GM23338 (cell line): ENCODE data around the gene OSBPL1A. TPM values are rescaled to one million over a fixed set of nuclear protein-coding genes. Genes with fewer than 3 reads are reported as not detected.
"Not testable (repeated sequence)": the region's sequence is repeated elsewhere in the genome, so short reads cannot be mapped to it uniquely, and the experiment has no call there.

ENCODE experiments used
- ATAC-seq: fragments of 200-7000 bp; cut with Tn5 transposase; 3 replicates; pipeline ENCODE4 v1.9.1; 2020
- DNase-seq: peaks from one replicate; pipeline ENCODE4 v3.0.0-alpha.2; 2015; ENCODE audit warnings: low spot score
- H2AFZ ChIP-seq: fragments of 200-600 bp; sonication (generic); 2 replicates; pipeline ENCODE4 v1.8.0; 2016; ENCODE audit warnings: antibody characterized with exemption, mild to moderate bottlenecking, moderate library complexity
- H3F3A ChIP-seq: fragments of 200-600 bp; sonication (generic); replicated peaks from 2 replicates; pipeline ENCODE4 v1.8.0; 2017; ENCODE audit warnings: antibody characterized with exemption, mixed run types, low read depth
- H3K27ac ChIP-seq: fragments of 200-600 bp; sonication (generic); 2 replicates; pipeline ENCODE4 v1.6.1; 2016; ENCODE audit warnings: low read depth
- H3K27me3 ChIP-seq: fragments of 200-600 bp; sonication (generic); 2 replicates; pipeline ENCODE4 v1.8.0; 2016; ENCODE audit warnings: mild to moderate bottlenecking, mixed run types, moderate library complexity; ENCODE audit not compliant: insufficient read depth
- H3K36me3 ChIP-seq: fragments of 200-600 bp; sonication (generic); 2 replicates; pipeline ENCODE4 v1.8.0; 2016; ENCODE audit warnings: mild to moderate bottlenecking; ENCODE audit not compliant: insufficient read depth
- H3K4me1 ChIP-seq: fragments of 200-600 bp; sonication (generic); 2 replicates; pipeline ENCODE4 v1.8.0; 2016; ENCODE audit warnings: mild to moderate bottlenecking, moderate library complexity; ENCODE audit not compliant: insufficient read depth
- H3K4me2 ChIP-seq: fragments of 200-600 bp; sonication (generic); 2 replicates; pipeline ENCODE4 v1.7.1; 2017; ENCODE audit warnings: mixed run types
- H3K4me3 ChIP-seq: fragments of 200-600 bp; sonication (generic); 2 replicates; pipeline ENCODE4 v1.6.1; 2016; ENCODE audit warnings: mixed run types
- H3K79me2 ChIP-seq: fragments of 200-600 bp; sonication (generic); replicated peaks from 2 replicates; pipeline ENCODE4 v1.8.0; 2017; ENCODE audit warnings: mild to moderate bottlenecking; ENCODE audit not compliant: insufficient read depth
- H3K9me2 ChIP-seq: fragments of 200-600 bp; sonication (generic); 2 replicates; pipeline ENCODE4 v1.8.0; 2017; ENCODE audit not compliant: insufficient read depth
- H4K20me1 ChIP-seq: fragments of 200-600 bp; sonication (generic); replicated peaks from 2 replicates; pipeline ENCODE4 v1.8.0; 2017; ENCODE audit warnings: mild to moderate bottlenecking; ENCODE audit not compliant: insufficient read depth
- H3K27ac Mint-ChIP-seq: 2 replicates; pipeline ENCODE4 v1.8.0; 2020; ENCODE audit warnings: inconsistent platforms, mild to moderate bottlenecking, moderate library complexity, mixed read lengths
- H3K27me3 Mint-ChIP-seq: 3 replicates; pipeline ENCODE4 v1.8.0; 2022; ENCODE audit warnings: low read depth, mild to moderate bottlenecking, moderate library complexity, mixed read lengths, inconsistent platforms; ENCODE audit not compliant: insufficient read depth, poor library complexity
- H3K36me3 Mint-ChIP-seq: 3 replicates; pipeline ENCODE4 v1.8.0; 2021; ENCODE audit warnings: low read depth, mild to moderate bottlenecking, inconsistent platforms, moderate library complexity, mixed read lengths
- H3K4me1 Mint-ChIP-seq: 3 replicates; pipeline ENCODE4 v1.8.0; 2020; ENCODE audit warnings: mild to moderate bottlenecking, inconsistent platforms, mixed read lengths
- H3K4me3 Mint-ChIP-seq: 3 replicates; pipeline ENCODE4 v1.8.0; 2021; ENCODE audit warnings: moderate library complexity, mild to moderate bottlenecking, inconsistent platforms, mixed read lengths
- H3K9me3 Mint-ChIP-seq: 3 replicates; pipeline ENCODE4 v1.8.0; 2020; ENCODE audit warnings: moderate library complexity, mild to moderate bottlenecking, inconsistent platforms, mixed read lengths
- EZH2phosphoT487 ChIP-seq: fragments of 200-600 bp; sonication (generic); IDR thresholded peaks from one replicate; pipeline ENCODE4 v1.8.1; 2018; ENCODE audit warnings: antibody characterized with exemption; ENCODE audit not compliant: unreplicated experiment
- JUNB ChIP-seq: IDR thresholded peaks from one replicate; pipeline ENCODE4 v1.6.1; 2016; ENCODE audit warnings: antibody characterized with exemption; ENCODE audit not compliant: unreplicated experiment
- NANOG ChIP-seq: IDR thresholded peaks from 2 replicates; pipeline ENCODE4 v1.6.1; 2016; ENCODE audit warnings: antibody characterized with exemption, borderline replicate concordance
- STAT1 ChIP-seq: IDR thresholded peaks from one replicate; pipeline ENCODE4 v1.6.1; 2016; ENCODE audit warnings: antibody characterized with exemption; ENCODE audit not compliant: unreplicated experiment
- ZNF114 ChIP-seq: fragments of 250-450 bp; sonication (Bioruptor Pico); IDR thresholded peaks from 2 replicates; pipeline ENCODE4 v1.5.0; 2020; ENCODE audit warnings: mild to moderate bottlenecking, moderate library complexity
- ZNF331 ChIP-seq: fragments of 250-450 bp; sonication (Bioruptor Pico); IDR thresholded peaks from 2 replicates; pipeline ENCODE4 v1.5.0; 2020; ENCODE audit warnings: low read depth, mild to moderate bottlenecking, moderate library complexity
- polyA plus RNA-seq: library from polyadenylated mRNA; unstranded; fragments of >200 nt; fragmentation: Nextera tagmentation; extraction: Ambion mirVana; gene quantifications from 2 replicates; pipeline ENCODE4 v1.2.1, GENCODE V29; 2016
- total RNA-seq: library from RNA; depleted of rRNA; stranded (reverse); fragments of >200 nt; shearing (Covaris generic); gene quantifications from 2 replicates; pipeline ENCODE4 v1.2.3, GENCODE V29; 2014
- TF ChIP-seq, protein P1 (sequence below): IDR thresholded peaks from 2 replicates; pipeline ENCODE4 v1.6.1; 2016; ENCODE audit warnings: antibody characterized with exemption
- TF ChIP-seq, protein P2 (sequence below), 2 experiments: fragments of 200-600 bp in 1 of 2; sonication (generic) in 1 of 2; conservative IDR thresholded peaks; 2 replicates each; pipeline versions ENCODE4 v1.5.1 to v1.6.1; 2016 to 2017; ENCODE audit warnings: antibody characterized with exemption in 2 of 2, low read depth in 2 of 2, mild to moderate bottlenecking in 2 of 2, moderate library complexity in 1 of 2

Gene OSBPL1A
- total and polyA plus RNA-seq, 2 experiments from 2014 or later = 55.6 to 71.4 TPM

DNA sequence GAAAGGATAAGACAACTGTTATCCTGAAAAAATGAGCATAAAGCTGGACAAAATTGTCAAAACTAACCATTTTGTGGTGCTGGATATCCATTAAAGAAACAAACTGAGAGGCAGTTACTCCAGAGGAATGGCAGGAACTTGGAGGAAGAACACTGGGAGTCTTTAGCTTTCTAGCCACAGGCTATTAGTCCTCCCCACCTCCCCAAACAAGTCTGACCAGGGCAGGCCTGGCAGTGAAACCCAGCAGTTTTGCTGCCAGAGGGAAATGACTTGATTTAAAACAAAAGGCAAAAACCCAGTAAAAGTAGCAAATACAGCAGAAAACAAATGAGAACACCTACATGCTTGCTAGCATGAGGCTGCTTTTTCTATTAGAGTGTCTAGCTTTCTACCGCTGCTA is 34.9 kb downstream of the OSBPL1A start:
- Histone ChIP-seq H3K27me3 (no peaks in the 10 kb centered on the region), H3K4me2 (no peak overlapping the region), H3K36me3 (peaks cover 19% of the 10 kb centered on the region), H3K9me2 (no peaks in the 10 kb centered on the region), H3K79me2 (no peaks in the 10 kb centered on the region), H4K20me1 (peaks cover 7% of the 10 kb centered on the region; the same call in 1 of the 2 replicates), H3K4me3 (no peak overlapping the region), H3K4me1 (peaks cover 5% of the 10 kb centered on the region; the same call in 1 of the 2 replicates), H3K27ac (peak overlapping the region; percentile 77), H2AFZ (no peak overlapping the region), H3F3A (no peaks in the 10 kb centered on the region)
- Mint-ChIP-seq H3K4me3 (no peak overlapping the region), H3K36me3 (peaks cover 43% of the 10 kb centered on the region), H3K4me1 (peaks cover 26% of the 10 kb centered on the region), H3K27ac (peak overlapping the region; percentile 92), H3K27me3 (peaks cover 8% of the 10 kb centered on the region), H3K9me3 (no peaks in the 10 kb centered on the region)
- peak; percentile 42 for ATAC-seq
- no peak for DNase-seq
- TF ChIP-seq STAT1 (no peak), ZNF331 (CRISPR knock-in tag) (no peak), JUNB (no peak), ZNF114 (CRISPR knock-in tag) (no peak), EZH2phosphoT487 (no peak), NANOG (no peak)
- TF ChIP-seq, protein P1, sequence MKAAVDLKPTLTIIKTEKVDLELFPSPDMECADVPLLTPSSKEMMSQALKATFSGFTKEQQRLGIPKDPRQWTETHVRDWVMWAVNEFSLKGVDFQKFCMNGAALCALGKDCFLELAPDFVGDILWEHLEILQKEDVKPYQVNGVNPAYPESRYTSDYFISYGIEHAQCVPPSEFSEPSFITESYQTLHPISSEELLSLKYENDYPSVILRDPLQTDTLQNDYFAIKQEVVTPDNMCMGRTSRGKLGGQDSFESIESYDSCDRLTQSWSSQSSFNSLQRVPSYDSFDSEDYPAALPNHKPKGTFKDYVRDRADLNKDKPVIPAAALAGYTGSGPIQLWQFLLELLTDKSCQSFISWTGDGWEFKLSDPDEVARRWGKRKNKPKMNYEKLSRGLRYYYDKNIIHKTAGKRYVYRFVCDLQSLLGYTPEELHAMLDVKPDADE = no peak

DNA sequence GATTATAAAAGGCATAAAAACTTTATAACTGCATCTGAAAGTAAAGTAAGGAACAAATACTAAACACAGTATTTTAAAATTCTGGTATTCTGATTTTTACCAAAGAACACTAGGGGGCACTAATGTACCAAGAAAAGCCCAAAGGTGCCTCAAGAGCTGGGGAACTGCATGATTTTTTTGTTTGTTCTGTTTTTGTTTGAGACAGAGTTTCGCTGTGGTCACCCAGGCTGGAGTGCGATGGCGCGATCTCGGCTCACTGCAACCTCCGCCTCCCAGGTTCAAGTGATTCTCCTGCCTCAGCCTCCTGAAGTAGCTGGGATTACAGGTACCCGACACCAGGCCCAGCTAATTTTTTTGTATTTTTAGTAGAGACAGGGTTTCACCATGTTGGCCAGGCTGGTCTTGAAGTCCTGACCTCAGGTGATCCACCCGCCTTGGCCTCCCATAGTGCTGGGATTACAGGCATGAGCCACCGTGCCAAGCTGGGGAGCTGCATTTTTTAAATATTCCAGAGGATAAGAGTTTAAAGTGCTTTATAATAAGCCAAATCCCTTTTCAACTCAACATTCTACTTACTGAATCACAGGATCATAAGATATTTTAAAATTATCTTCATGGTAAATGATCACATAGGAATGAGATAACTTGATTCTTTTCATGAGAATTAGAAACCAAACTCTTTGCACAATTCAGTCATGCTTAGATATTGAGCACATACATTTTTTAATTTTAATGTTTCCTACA is 37.7 kb downstream of the OSBPL1A start:
- not testable (repeated sequence) for H3K9me3 Mint-ChIP-seq, H4K20me1 ChIP-seq, H3K79me2 ChIP-seq, H3K9me2 ChIP-seq, H3K4me3 ChIP-seq, H2AFZ ChIP-seq, H3K36me3 ChIP-seq, H3K27me3 ChIP-seq, H3K27me3 Mint-ChIP-seq, H3K4me2 ChIP-seq, H3F3A ChIP-seq, H3K4me3 Mint-ChIP-seq
- Histone ChIP-seq H3K27ac (peak overlapping the region; percentile 2), H3K4me1 (peaks cover 11% of the 10 kb centered on the region; the same call in 1 of the 2 replicates)
- Mint-ChIP-seq H3K4me1 (peaks cover 40% of the 10 kb centered on the region), H3K36me3 (peaks cover 24% of the 10 kb centered on the region), H3K27ac (peak overlapping the region; percentile 88; the same call in 1 of the 2 replicates)
- TF ChIP-seq, protein P2, sequence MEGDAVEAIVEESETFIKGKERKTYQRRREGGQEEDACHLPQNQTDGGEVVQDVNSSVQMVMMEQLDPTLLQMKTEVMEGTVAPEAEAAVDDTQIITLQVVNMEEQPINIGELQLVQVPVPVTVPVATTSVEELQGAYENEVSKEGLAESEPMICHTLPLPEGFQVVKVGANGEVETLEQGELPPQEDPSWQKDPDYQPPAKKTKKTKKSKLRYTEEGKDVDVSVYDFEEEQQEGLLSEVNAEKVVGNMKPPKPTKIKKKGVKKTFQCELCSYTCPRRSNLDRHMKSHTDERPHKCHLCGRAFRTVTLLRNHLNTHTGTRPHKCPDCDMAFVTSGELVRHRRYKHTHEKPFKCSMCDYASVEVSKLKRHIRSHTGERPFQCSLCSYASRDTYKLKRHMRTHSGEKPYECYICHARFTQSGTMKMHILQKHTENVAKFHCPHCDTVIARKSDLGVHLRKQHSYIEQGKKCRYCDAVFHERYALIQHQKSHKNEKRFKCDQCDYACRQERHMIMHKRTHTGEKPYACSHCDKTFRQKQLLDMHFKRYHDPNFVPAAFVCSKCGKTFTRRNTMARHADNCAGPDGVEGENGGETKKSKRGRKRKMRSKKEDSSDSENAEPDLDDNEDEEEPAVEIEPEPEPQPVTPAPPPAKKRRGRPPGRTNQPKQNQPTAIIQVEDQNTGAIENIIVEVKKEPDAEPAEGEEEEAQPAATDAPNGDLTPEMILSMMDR (conservative IDR thresholded peaks at IDR 0.05; ENCODE audit: low read depth in 2 of 2) = peak; percentile 74 to 87
- peak; percentile 70 for ATAC-seq
- DNase-seq = peak; percentile 90
